ENCODE results near the gene RECQL5. TPM values are rescaled to one million over a fixed set of nuclear protein-coding genes. Genes with fewer than 3 reads are reported as not detected.

The RECQL5 gene
- total and polyA plus RNA-seq, 7 donors: 5.1 to 30.1 (median 11.1) TPM

DNA sequence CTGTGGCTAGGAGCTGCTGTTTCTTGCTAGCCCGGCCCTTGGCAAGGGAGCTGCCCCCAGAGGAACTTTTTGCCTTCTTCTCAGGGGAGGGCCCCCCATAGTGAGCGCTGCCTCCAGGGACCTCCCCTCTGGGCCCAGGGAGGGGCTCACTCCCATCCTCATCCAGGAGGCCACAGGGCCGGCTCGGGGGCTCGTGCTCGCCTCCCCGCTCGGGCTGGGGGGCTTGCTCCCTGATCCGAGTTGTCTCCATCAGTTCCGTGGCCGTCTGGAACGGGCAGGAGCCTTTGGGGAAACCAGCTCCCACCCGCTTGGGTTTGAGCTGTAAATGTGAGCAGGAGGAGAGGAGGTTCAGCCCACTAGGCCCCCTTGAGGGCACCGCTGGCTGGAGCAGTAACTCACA lies 37.8 kb downstream of the RECQL5 start:
- Histone ChIP-seq H3K4me1 (peaks cover 0 to 17% (median 17%) of the 10 kb centered on the region in 4 donors), H3K27ac (no peak overlapping the region), H3K4me3 (no peak overlapping the region), H3K27me3 (no peaks in the 10 kb centered on the region), H3K9me3 (no peaks in the 10 kb centered on the region), H3K36me3 (peaks cover 0 to 39% (median 14%) of the 10 kb centered on the region in 4 donors)
- no peak for DNase-seq
- 84 to 92% methylated on average over 14 of the region's 14 CpGs for WGBS, 2 donors
- TF ChIP-seq EP300 (IDR thresholded peaks at IDR 0.05): no peak
- no peak for TF ChIP-seq POLR2AphosphoS5 (IDR thresholded peaks at IDR 0.05)
- TF ChIP-seq POLR2A (IDR thresholded peaks at IDR 0.05): no peak
- TF ChIP-seq, protein P1, sequence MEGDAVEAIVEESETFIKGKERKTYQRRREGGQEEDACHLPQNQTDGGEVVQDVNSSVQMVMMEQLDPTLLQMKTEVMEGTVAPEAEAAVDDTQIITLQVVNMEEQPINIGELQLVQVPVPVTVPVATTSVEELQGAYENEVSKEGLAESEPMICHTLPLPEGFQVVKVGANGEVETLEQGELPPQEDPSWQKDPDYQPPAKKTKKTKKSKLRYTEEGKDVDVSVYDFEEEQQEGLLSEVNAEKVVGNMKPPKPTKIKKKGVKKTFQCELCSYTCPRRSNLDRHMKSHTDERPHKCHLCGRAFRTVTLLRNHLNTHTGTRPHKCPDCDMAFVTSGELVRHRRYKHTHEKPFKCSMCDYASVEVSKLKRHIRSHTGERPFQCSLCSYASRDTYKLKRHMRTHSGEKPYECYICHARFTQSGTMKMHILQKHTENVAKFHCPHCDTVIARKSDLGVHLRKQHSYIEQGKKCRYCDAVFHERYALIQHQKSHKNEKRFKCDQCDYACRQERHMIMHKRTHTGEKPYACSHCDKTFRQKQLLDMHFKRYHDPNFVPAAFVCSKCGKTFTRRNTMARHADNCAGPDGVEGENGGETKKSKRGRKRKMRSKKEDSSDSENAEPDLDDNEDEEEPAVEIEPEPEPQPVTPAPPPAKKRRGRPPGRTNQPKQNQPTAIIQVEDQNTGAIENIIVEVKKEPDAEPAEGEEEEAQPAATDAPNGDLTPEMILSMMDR (IDR thresholded peaks at IDR 0.05): no peak
- intact Hi-C loops (cut with DNase I): no loop called here

DNA sequence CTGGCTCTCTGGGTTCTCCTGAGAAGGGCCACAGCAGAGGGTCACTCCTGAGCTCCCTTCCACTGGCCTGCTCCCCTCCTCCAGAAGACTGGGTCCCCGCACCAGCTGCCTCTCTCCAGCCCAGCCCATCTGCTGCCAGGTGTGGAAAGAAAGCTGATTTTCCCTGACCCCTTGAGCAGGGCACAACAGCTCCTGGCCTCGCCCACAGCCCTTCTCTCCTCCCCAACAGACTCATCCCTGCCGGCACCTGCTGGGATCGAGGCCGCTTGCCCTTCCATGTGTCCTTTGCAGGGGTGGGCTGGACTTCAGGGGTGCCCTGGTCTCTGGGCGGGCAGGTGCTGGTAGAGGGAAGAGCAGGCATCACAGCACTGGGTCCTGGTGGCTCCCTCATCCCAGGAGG lies 38.5 kb downstream of the RECQL5 start:
- Histone ChIP-seq H3K27me3 (no peaks in the 10 kb centered on the region), H3K9me3 (no peaks in the 10 kb centered on the region), H3K4me1 (peaks cover 0 to 10% (median 9%) of the 10 kb centered on the region in 4 donors), H3K36me3 (peaks cover 0 to 39% (median 14%) of the 10 kb centered on the region in 4 donors), H3K4me3 (no peak overlapping the region), H3K27ac (no peak overlapping the region)
- WGBS, 2 donors: 59 to 83% methylated on average over 6 of the region's 6 CpGs
- intact Hi-C loops (cut with DNase I): no loop called here
- no peak for DNase-seq
- no peak for TF ChIP-seq POLR2AphosphoS5 (IDR thresholded peaks at IDR 0.05)
- TF ChIP-seq POLR2A (IDR thresholded peaks at IDR 0.05): no peak
- TF ChIP-seq EP300 (IDR thresholded peaks at IDR 0.05): no peak
- TF ChIP-seq, protein P1 (IDR thresholded peaks at IDR 0.05): no peak

DNA sequence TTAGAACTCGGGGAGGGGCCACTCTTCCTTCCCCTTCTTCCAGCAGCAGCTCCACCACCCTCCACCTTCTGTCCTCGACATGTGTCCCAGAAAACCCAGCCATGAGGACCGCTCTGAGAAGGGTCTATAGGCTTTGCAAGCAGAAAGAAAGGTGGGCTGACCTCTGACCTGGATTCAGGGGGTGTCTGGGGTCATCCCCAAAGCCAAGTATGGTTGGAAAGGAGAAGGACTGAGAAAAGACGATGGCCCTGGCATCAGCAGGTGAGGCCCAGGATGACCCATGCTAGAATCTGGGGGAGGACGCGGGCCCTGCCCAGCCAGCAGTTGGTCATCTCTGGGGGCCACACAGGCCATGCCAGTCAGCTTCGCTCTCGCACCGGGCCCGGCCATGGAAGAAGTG lies 39.9 kb downstream of the RECQL5 start:
- Histone ChIP-seq H3K27ac (no peak overlapping the region), H3K4me1 (no peaks in the 10 kb centered on the region), H3K4me3 (no peak overlapping the region), H3K9me3 (no peaks in the 10 kb centered on the region), H3K27me3 (no peaks in the 10 kb centered on the region), H3K36me3 (peaks cover 0 to 39% (median 14%) of the 10 kb centered on the region in 4 donors)
- TF ChIP-seq, protein P1 (IDR thresholded peaks at IDR 0.05): no peak
- TF ChIP-seq POLR2A (IDR thresholded peaks at IDR 0.05) (no peak), POLR2AphosphoS5 (IDR thresholded peaks at IDR 0.05) (no peak), EP300 (IDR thresholded peaks at IDR 0.05) (no peak)
- intact Hi-C loops (cut with DNase I): no loop called here
- DNase-seq: no peak
- WGBS, 2 donors: 93% methylated on average over 10 of the region's 10 CpGs

DNA sequence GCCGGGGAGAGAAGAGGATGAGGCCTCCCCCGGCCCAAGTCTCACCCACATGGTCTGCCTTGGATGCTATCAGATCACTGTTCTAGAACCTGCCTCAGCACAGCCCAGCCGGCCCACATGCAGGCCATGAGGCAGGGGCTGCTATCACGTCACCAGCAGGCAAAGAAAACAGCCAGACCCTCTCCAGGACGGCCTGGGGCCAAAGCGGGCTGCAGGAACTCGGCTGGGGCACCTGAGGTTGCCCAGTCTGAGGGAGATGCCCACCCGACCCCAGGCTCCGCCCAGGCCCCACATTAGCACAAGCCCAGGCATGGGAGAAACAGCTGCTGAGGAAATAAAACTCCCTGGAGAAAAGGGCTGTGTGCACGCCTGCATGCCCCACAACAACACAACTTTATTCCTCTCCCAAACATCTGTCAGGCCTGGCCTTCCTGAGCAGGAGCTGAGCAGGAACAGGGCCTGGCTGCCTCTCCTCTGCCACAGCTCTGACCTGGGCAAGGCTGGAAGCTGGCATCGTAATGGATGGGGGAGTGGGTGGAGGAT lies 40.4 kb downstream of the RECQL5 start:
- no peak for DNase-seq
- no peaks in the 10 kb centered on the region for H3K27me3 ChIP-seq
- H3K4me1 ChIP-seq: no peaks in the 10 kb centered on the region
- intact Hi-C loops (cut with DNase I): no loop called here
- peaks cover 0 to 39% (median 14%) of the 10 kb centered on the region in 4 donors for H3K36me3 ChIP-seq
- no peak overlapping the region for H3K27ac ChIP-seq
- H3K9me3 ChIP-seq: no peaks in the 10 kb centered on the region
- TF ChIP-seq POLR2A (IDR thresholded peaks at IDR 0.05) (no peak), EP300 (IDR thresholded peaks at IDR 0.05) (no peak), POLR2AphosphoS5 (IDR thresholded peaks at IDR 0.05) (no peak)
- TF ChIP-seq, protein P1 (IDR thresholded peaks at IDR 0.05): no peak
- WGBS, 2 donors: 80 to 83% methylated on average over 11 of the region's 11 CpGs
- no peak overlapping the region for H3K4me3 ChIP-seq

Data from sigmoid colon (tissue), 7 donors.